Measurements from ENCODE around the gene YKT6. TPM values are rescaled to one million over a fixed set of nuclear protein-coding genes. Genes with fewer than 3 reads are reported as not detected.
A peak's percentile ranks its signal among the peaks of the same experiment; 100 is the strongest.

YKT6 gene
- total RNA-seq, 1 donor from 2014 or later, result 75.0 TPM

DNA sequence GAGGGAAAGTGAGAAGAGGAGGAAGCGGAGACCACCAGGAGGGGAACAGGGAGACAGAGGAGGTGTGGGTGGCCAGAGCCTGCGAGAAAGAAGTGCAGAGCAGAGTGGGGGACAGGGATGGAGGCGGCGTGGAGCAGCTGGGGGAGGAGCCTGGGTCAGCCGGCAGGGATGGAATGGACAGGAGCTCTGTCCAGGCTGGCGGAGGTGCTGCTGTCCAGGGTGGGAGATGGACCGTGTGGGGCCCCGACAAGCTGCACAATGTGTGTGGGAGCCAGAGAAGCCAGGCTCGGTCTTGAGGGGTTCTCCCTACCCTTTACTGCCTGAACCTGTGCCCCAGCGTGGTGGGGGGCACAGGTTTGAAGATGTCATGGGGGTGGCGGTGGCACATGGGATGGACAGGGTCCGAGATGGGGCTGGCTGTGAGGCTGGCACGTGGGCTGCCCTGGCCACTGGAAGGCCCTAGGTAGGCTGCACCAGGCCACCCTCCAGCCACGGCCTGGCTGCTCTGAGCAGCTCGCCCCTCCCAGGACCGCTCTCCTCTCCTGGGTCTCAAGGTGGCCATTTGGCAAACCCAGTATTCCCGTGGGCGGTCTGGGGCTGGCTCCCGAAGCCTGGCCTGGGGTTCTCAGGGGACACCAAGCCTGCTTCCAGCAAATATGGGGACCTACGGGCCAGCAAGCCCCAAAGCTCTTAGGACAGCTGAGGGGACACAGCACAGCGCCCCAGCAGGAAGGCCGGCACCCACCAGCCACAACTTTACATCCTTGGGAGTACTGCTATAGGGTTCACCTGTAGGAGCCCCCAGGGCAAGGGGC lies 32.3 kb downstream of the YKT6 start:
- DNase-seq (ENCODE audit: low read depth in 2 of 2), result no peak

- DNase-seq (ENCODE audit: low read depth in 2 of 2), result no peak
Observed at GRCh38 chr7:44235066-44235465, 34.3 kb downstream of the YKT6 start.

- DNase-seq (ENCODE audit: low read depth in 2 of 2), result peak in 1 of 2 donors; percentile 34
Observed at GRCh38 chr7:44235582-44236332, 35.0 kb downstream of the YKT6 start.

DNA sequence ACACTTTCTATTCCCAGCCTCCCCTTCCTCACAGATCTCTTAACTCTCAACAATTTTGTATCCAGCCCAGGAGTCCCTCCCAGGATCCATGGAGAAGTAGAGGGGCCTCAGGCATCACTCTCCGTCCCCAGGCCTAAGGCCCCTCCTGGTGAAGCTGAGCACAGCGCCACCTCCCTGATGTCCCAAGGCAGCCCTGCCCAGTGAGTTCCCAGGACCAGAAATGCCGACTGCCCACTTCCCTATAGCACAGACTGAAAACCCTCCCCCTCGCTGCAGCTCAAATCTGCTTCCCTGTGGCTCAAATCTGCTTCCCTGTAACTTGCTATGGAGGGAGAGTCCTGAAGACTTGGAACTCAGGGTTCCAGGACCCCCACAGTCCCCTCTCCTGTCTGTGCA lies 35.6 kb downstream of the YKT6 start:
- no peak for DNase-seq (ENCODE audit: low read depth in 2 of 2)

GRCh38 chr7:44237696-44238095 lies 36.9 kb downstream of the YKT6 start:
- DNase-seq (ENCODE audit: low read depth in 2 of 2), result no peak

DNA sequence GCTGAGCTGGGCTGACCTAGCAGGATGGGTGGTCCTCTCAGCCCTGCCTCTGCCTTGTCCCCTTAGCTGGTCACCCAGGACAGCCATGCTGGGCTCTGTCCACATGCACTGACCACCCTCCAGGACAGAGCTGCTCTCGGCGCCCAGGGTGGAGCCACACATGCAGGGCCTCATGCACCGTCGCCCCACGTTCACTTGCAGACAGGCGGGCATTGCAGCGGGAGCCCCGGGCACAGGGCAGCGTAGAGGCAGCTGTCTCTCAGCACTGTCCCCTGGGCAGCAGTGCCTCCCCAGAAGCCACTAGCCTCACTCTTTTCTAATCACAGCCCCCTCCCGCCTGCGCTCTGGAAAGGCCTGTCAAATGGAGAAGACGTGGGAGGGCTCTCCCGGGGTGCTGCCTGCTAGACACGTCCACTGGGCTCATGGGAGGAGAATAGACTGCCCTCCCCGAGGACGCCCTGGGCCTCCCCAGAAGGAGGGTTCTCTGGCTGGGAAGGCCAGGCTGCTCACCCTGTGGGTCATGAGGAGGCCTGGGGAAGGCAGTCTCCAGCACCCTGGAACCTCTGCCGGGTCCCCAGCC lies 37.4 kb downstream of the YKT6 start:
- DNase-seq (ENCODE audit: low read depth in 2 of 2), result no peak

DNA sequence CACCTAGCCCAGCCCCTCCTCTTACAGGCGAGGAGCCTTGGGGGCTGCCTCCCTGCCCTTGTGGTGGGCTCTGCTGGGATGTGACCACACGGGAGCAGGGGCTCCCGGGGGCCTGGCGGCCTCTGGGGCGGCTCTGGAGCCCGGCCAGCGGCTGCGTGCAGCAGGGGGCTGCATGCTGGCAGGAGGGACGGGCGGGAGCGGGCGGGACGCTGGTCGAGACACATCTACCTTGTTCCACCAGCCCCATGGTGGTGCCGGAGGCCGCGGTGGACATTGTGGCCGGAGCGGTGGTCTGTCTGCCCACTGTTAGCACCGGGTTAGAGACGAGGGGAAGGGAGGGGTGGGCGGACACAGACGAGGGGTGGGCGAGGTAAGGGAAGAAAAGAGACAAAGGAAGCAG lies 38.6 kb downstream of the YKT6 start:
- DNase-seq (ENCODE audit: low read depth in 2 of 2), result no peak

DNA sequence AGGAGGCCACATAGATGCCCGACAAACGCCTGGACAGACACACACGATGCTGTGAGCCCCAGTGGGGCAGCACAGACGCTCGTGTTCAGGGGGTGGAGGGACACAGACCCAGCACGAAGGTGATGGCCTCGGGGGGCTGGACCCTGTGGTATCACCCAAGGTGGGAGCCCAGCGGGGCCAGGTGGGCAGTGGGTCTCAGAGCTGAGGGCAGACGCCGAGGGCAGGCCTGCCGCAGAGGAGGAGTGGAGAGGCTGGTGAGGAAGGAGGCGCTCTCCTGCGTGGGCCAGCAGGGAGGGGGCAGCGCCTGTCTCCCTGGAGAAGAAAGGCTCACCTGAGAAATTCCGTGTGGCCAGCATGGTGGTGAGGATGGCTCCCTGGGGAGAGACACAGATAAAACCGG lies 39.6 kb downstream of the YKT6 start:
- no peak for DNase-seq (ENCODE audit: low read depth in 2 of 2)

DNA sequence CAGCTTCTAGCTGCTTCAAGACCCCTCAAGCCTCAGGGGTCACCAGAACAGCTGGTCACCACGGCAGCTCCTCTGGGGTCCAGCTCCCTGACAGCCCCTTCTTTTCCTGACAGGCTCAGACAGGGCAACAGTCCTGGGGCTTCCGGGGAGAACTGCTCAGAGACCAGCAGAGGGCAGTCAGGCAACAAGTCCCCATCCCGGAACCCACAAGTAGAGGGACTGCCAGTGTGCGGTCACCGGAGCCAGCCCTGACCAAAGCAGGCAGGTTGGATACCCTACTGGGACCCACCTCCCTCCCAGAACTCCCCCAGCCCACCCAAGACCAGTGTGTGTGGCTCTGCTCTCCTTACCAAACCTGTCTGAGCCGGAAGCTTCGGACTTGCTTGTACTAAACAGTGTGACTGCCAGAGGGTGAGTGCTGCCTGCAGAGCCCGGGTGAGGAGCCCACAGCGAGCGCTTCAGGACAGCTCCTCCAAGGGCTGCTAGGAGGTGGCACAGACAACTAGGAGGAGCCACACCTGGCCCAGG lies 40.3 kb downstream of the YKT6 start:
- peak; percentile 78 to 84 for DNase-seq (ENCODE audit: low read depth in 2 of 2)

DNA sequence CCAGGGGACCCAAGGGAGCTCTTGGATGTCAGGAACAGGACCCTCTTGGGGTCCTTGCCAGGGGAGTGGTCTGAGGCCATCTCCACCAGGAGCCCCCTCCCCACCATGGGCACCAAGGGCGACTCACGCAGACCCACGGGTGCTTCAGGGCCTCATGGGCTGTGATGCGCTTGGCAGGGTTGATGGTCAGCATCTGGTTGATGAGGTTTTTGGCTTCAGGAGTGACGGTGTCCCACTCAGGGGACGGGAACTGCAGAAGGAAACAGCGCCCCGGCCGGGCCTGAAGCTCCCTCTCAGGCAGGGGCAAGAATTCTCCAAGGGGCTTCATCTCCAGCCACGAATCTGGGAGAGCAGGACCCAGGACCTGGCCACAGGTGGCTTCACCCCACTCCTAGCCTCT lies 41.3 kb downstream of the YKT6 start:
- DNase-seq (ENCODE audit: low read depth in 2 of 2), result no peak

GRCh38 chr7:44244282-44244681 lies 43.5 kb downstream of the YKT6 start:
- DNase-seq (ENCODE audit: low read depth in 2 of 2), result peak; percentile 33 to 38

- DNase-seq (ENCODE audit: low read depth in 2 of 2), result no peak
Observed at GRCh38 chr7:44246396-44247113, 45.8 kb downstream of the YKT6 start.

- no peak for DNase-seq (ENCODE audit: low read depth in 2 of 2)
Observed at GRCh38 chr7:44247868-44248651, 47.3 kb downstream of the YKT6 start.

GRCh38 chr7:44249639-44250234 lies 49.0 kb downstream of the YKT6 start:
- no peak for DNase-seq (ENCODE audit: low read depth in 2 of 2)

DNA sequence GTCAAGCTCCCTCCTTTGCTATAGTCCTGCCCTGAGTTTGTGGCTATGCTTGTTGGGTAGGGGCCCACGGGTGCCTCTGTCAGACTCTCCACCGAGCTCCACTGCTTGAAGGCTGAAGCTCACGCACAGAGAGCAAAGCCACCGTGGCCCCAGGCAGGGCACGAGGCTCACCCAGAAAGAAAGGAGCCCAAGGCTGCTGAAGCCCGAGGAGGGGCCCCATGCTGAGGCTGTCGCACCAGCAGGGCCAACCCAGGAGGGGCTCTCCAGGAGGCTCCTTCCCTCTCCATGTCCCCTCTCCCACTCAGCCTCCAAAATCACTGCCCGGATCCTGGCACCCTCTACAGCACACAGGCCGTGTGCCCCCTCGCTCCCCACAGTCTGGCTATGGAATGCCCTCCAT lies 50.5 kb downstream of the YKT6 start:
- no peak for DNase-seq (ENCODE audit: low read depth in 2 of 2)

DNA sequence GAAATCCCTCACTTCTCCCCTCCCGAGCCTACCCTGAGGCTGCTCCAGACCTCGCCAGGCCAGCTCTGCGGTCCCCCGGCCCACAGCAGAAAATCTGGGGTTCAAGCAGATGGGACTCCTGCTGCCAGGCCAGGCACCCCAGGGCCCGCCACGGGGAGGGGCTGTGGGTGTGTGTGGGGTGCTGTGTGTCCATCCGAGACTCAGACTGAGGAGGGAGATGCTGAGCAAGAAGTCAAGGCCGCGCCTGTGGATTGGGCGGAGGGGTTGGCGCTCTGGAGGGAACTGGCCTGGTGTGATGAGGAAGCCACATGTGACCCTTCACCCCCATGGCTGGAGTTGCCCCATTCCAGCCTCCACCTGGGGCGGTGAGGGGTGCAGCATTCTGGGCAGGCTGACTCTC lies 51.1 kb downstream of the YKT6 start:
- no peak for DNase-seq (ENCODE audit: low read depth in 2 of 2)

GRCh38 chr7:44256459-44256858 lies 55.7 kb downstream of the YKT6 start:
- no peak for DNase-seq (ENCODE audit: low read depth in 2 of 2)

GRCh38 chr7:44257213-44257612 lies 56.4 kb downstream of the YKT6 start:
- DNase-seq (ENCODE audit: low read depth in 2 of 2), result no peak

- peak; percentile 57 to 93 for DNase-seq (ENCODE audit: low read depth in 2 of 2)
Observed at GRCh38 chr7:44257618-44258422, 57.0 kb downstream of the YKT6 start.

GRCh38 chr7:44258423-44258760 lies 57.6 kb downstream of the YKT6 start:
- no peak for DNase-seq (ENCODE audit: low read depth in 2 of 2)

Data from lung microvascular endothelial cell (primary cell).